A549 (cell line): ENCODE results near the gene PLPP6. TPM values are rescaled to one million over a fixed set of nuclear protein-coding genes. Genes with fewer than 3 reads are reported as not detected.

Source experiments
- ATAC-seq, 2 experiments: fragments of 200-7000 bp in 1 of 2; fragments of >200 bp in 1 of 2; cut with Nextera tagmentation in 1 of 2; cut with Tn5 transposase in 1 of 2; 3 replicates each; pipeline versions ENCODE4 v1.8.0 to v1.9.1; 2018 to 2020; ENCODE audit warnings: mild to moderate bottlenecking in 1 of 2, moderate library complexity in 1 of 2
- CTCF ChIA-PET: fragments of 300-600 bp; sonication (Branson Sonifier 250); formaldehyde crosslinking; extraction: SDS; loops from one replicate; lab custom pipeline; 2021; ENCODE audit warnings: antibody characterized with exemption, inconsistent platforms; lab: Yijun Ruan, JAX
- POLR2A ChIA-PET: fragments of 350-600 bp; formaldehyde crosslinking; extraction: SDS; loops from one replicate; lab custom pipeline; 2021; ENCODE audit warnings: antibody characterized with exemption, inconsistent platforms; lab: Yijun Ruan, JAX
- DNase-seq, 2 experiments: peaks; one replicate each; pipeline versions ENCODE4 v3.0.0 to v3.0.0-alpha.2; 2011 to 2016; ENCODE audit warnings: low read depth in 1 of 2, low spot score in 1 of 2
- FAIRE-seq: peaks from 2 replicates; lab custom pipeline; 2011; peaks lifted over from hg19 to GRCh38; lab: Jason Lieb, UNC
- H3K27ac ChIP-seq, 2 experiments: fragments of >200 bp; sonication (Bioruptor Twin); formaldehyde crosslinking; 3 replicates each; pipeline ENCODE4 v1.5.1; 2016 to 2017
- H3K4me1 ChIP-seq: fragments of >200 bp; sonication (Bioruptor Twin); formaldehyde crosslinking; 3 replicates; pipeline ENCODE4 v1.6.1; 2016
- H3K4me2 ChIP-seq: fragments of >200 bp; sonication (Bioruptor Twin); formaldehyde crosslinking; 3 replicates; pipeline ENCODE4 v1.6.1; 2016
- H3K4me3 ChIP-seq: fragments of >200 bp; sonication (Bioruptor Twin); formaldehyde crosslinking; 3 replicates; pipeline ENCODE4 v1.5.1; 2016
- H3K9me3 ChIP-seq: fragments of >200 bp; sonication (Bioruptor Twin); formaldehyde crosslinking; 3 replicates; pipeline ENCODE4 v1.6.1; 2016
- ATOH8 ChIP-seq: fragments of 250-450 bp; sonication (Bioruptor Pico); IDR thresholded peaks from 2 replicates; pipeline ENCODE4 v1.5.0; 2020; ENCODE audit warnings: low read depth, mild to moderate bottlenecking, moderate library complexity
- CBX2 ChIP-seq: fragments of 200-600 bp; sonication (generic); IDR thresholded peaks from 2 replicates; pipeline ENCODE4 v1.6.1; 2016; ENCODE audit warnings: low read depth, mild to moderate bottlenecking, borderline replicate concordance
- CEBPB ChIP-seq, 2 experiments: fragments of >200 bp in 1 of 2; sonication (Bioruptor Twin) in 1 of 2; formaldehyde crosslinking in 1 of 2; IDR thresholded peaks; 2 replicates each; pipeline ENCODE4 v1.6.1; 2012 to 2016
- CHD4 ChIP-seq: fragments of 200-600 bp; sonication (generic); IDR thresholded peaks from 2 replicates; pipeline ENCODE4 v1.6.1; 2016; ENCODE audit warnings: antibody characterized with exemption, mild to moderate bottlenecking, borderline replicate concordance
- EP300 ChIP-seq, 2 experiments: fragments of >200 bp; sonication (Bioruptor Twin); formaldehyde crosslinking; IDR thresholded peaks; 2 replicates in 1 of 2; 3 replicates in 1 of 2; pipeline ENCODE4 v1.6.1; 2016 to 2017
- FOSB ChIP-seq: fragments of 250-450 bp; sonication (Bioruptor Pico); IDR thresholded peaks from 2 replicates; pipeline ENCODE4 v1.5.0; 2020; ENCODE audit warnings: mild to moderate bottlenecking, moderate library complexity
- FOSL2 ChIP-seq, 2 experiments: fragments of 450-650 bp in 1 of 2; fragments of >200 bp in 1 of 2; sonication (Bioruptor Twin) in 1 of 2; formaldehyde crosslinking; IDR thresholded peaks; 2 replicates each; pipeline versions ENCODE4 v1.5.0 to v1.6.1; 2016 to 2020; ENCODE audit warnings: mild to moderate bottlenecking in 1 of 2, moderate library complexity in 1 of 2
- FOXS1 ChIP-seq: fragments of 250-450 bp; sonication (Bioruptor Pico); IDR thresholded peaks from 2 replicates; pipeline ENCODE4 v1.5.0; 2020; ENCODE audit warnings: mild to moderate bottlenecking, moderate library complexity
- GATA3 ChIP-seq: IDR thresholded peaks from 2 replicates; pipeline ENCODE4 v1.6.1; 2012; ENCODE audit warnings: borderline replicate concordance
- HOXA7 ChIP-seq: fragments of 250-450 bp; sonication (Bioruptor Pico); IDR thresholded peaks from 2 replicates; pipeline ENCODE4 v1.5.0; 2020; ENCODE audit warnings: mild to moderate bottlenecking, moderate library complexity
- HOXB5 ChIP-seq: fragments of 250-450 bp; sonication (Bioruptor Pico); IDR thresholded peaks from 2 replicates; pipeline ENCODE4 v1.5.0; 2020; ENCODE audit warnings: mild to moderate bottlenecking, moderate library complexity
- JUN ChIP-seq, 2 experiments: fragments of >200 bp; sonication (Bioruptor Twin); formaldehyde crosslinking; IDR thresholded peaks; 2 replicates in 1 of 2; 3 replicates in 1 of 2; pipeline ENCODE4 v1.6.1; 2016 to 2017
- KDM1A ChIP-seq: fragments of 200-600 bp; sonication (generic); IDR thresholded peaks from 2 replicates; pipeline ENCODE4 v1.6.1; 2016; ENCODE audit warnings: low read depth, mild to moderate bottlenecking
- MAFK ChIP-seq: fragments of 450-650 bp; IDR thresholded peaks from 2 replicates; pipeline ENCODE4 v1.6.1; 2014; ENCODE audit not compliant: partially characterized antibody
- MAX ChIP-seq: IDR thresholded peaks from 2 replicates; pipeline ENCODE4 v1.6.1; 2012
- MAZ ChIP-seq: fragments of 150-350 bp; IDR thresholded peaks from 2 replicates; pipeline ENCODE4 v1.6.1; 2014; ENCODE audit warnings: antibody characterized with exemption, low read depth, low read length, borderline replicate concordance
- NR3C1 ChIP-seq: fragments of >200 bp; sonication (Bioruptor Twin); formaldehyde crosslinking; IDR thresholded peaks from 3 replicates; pipeline ENCODE4 v1.6.1; 2017
- PHF8 ChIP-seq: fragments of 200-600 bp; sonication (generic); IDR thresholded peaks from 2 replicates; pipeline ENCODE4 v1.6.1; 2016; ENCODE audit warnings: low read depth, mild to moderate bottlenecking, antibody characterized with exemption, moderate library complexity, borderline replicate concordance
- POLR2A ChIP-seq: IDR thresholded peaks from 2 replicates; pipeline ENCODE4 v1.6.1; 2012; ENCODE audit warnings: mild to moderate bottlenecking, low read length
- POLR2AphosphoS2 ChIP-seq: conservative IDR thresholded peaks from 2 replicates; pipeline ENCODE4 v1.6.1; 2012; ENCODE audit warnings: low read length, improper control_type of control experiment, inconsistent platforms
- RAD21 ChIP-seq, 2 experiments: fragments of >200 bp in 1 of 2; sonication (Bioruptor Twin) in 1 of 2; formaldehyde crosslinking in 1 of 2; IDR thresholded peaks in 1 of 2; conservative IDR thresholded peaks in 1 of 2; 2 replicates in 1 of 2; 3 replicates in 1 of 2; pipeline ENCODE4 v1.6.1; 2012 to 2018; ENCODE audit warnings: inconsistent platforms in 1 of 2
- RARB ChIP-seq: fragments of 250-450 bp; sonication (Bioruptor Pico); IDR thresholded peaks from 2 replicates; pipeline ENCODE4 v1.8.0; 2021; ENCODE audit warnings: mild to moderate bottlenecking, moderate library complexity
- RNF2 ChIP-seq: fragments of 200-600 bp; sonication (generic); IDR thresholded peaks from 2 replicates; pipeline ENCODE4 v1.6.1; 2016; ENCODE audit warnings: low read depth, mild to moderate bottlenecking, antibody characterized with exemption, moderate library complexity, borderline replicate concordance
- SMC3 ChIP-seq: fragments of >200 bp; sonication (Bioruptor Twin); formaldehyde crosslinking; IDR thresholded peaks from 3 replicates; pipeline ENCODE4 v1.6.1; 2018; ENCODE audit warnings: inconsistent platforms
- SREBF2 ChIP-seq: fragments of 450-650 bp; IDR thresholded peaks from 2 replicates; pipeline ENCODE4 v1.6.1; 2014; ENCODE audit warnings: mild to moderate bottlenecking, moderate library complexity
- ZC3H11A ChIP-seq: fragments of 450-650 bp; IDR thresholded peaks from 2 replicates; pipeline ENCODE4 v1.6.1; 2014; ENCODE audit warnings: antibody characterized with exemption, mild to moderate bottlenecking
- WGBS: methylation state at CpG from one replicate; pipeline ENCODE4 v1.1.6; 2017; ENCODE audit errors: missing lambda C conversion rate; 5-methylcytosine and 5-hydroxymethylcytosine counted together
- polyA plus RNA-seq, 4 experiments: library from polyadenylated mRNA; depleted of rRNA in 3 of 4; stranded (reverse); fragments of >200 nt; fragmentation: RNase III in 1 of 4; extraction: RNeasy Plus Mini Kit Qiagen cat#74134 plus additional on column Dnase treatment in 1 of 4; gene quantifications; 2 replicates in 3 of 4; 3 replicates in 1 of 4; pipeline ENCODE4 v1.2.3, GENCODE V29; 2011 to 2017
- TF ChIP-seq, protein P1 (sequence below): fragments of 200-600 bp; sonication (generic); IDR thresholded peaks from 2 replicates; pipeline ENCODE4 v1.6.1; 2016; ENCODE audit warnings: antibody characterized with exemption, mild to moderate bottlenecking, moderate library complexity
- TF ChIP-seq, protein P2 (sequence below): IDR thresholded peaks from 2 replicates; pipeline ENCODE4 v1.6.1; 2012; ENCODE audit warnings: low read depth, borderline replicate concordance
- TF ChIP-seq, protein P3 (sequence below): fragments of >200 bp; sonication (Bioruptor Twin); formaldehyde crosslinking; IDR thresholded peaks from 3 replicates; pipeline ENCODE4 v1.5.1; 2016
- TF ChIP-seq, protein P4 (sequence below): fragments of >200 bp; sonication (Bioruptor Twin); formaldehyde crosslinking; IDR thresholded peaks from 3 replicates; pipeline ENCODE4 v1.6.1; 2016
- TF ChIP-seq, protein P5 (sequence below): fragments of 450-650 bp; IDR thresholded peaks from 2 replicates; pipeline ENCODE4 v1.6.1; 2014; ENCODE audit warnings: antibody characterized with exemption

The PLPP6 gene
- polyA plus RNA-seq, 2 of the 4 experiments (the other 2 are of a cell fraction), result 11.2 to 13.5 TPM

DNA sequence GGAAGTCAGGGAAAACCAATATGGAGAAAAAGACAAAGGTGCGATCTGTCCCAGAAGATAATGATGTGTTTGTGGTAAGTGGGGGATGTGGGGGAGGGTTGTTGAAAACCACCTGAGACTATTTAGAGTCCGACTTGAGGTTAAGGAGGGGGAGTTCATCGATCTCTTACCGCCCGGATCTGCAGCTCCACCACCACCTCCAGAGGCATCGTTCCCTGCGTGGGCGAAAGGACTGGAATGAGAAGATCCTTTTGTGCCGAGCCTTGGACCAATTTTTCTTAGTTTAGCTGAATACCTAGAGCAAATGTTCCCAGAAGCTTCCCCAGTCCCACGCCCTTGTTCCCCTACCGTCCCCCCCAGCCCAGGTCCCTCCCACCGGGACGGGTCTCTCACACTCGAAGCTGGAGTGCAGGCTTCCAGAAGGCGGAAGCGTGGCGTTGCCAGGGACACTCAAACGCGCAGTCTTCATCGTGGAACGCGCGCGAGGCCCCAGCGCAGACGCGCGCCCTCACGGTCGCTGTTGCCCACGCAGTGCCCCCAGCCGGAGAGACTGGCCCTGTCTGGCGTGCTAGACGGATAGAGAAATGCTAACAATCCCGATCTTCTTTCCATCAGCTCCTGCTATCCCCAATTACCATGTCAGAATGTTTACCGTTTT is 4.1 kb downstream of the PLPP6 start, which contains the start of gene SPATA6L:
Gene SPATA6L (minus strand): TSS at position 439 of the 658 bp plus-strand sequence. CDS start 230 bp downstream, at position 209.
- DNase-seq, result peak; percentile 63
- H3K4me2 ChIP-seq, result peak within 1 kb of the TSS; percentile 98
- 1% methylated on average over 21 of the region's 36 CpGs for WGBS
- H3K4me3 ChIP-seq, result peak within 1 kb of the TSS; percentile 46
- FAIRE-seq, result no peak
- H3K4me1 ChIP-seq, result peaks cover 36% of the 10 kb centered on the region
- H3K27ac ChIP-seq, result peak within 1 kb of the TSS; percentile 75 to 87
- H3K9me3 ChIP-seq, result no peaks in the 10 kb centered on the region
- ChIA-PET POLR2A (interaction anchor here (0.6 to 3.8 kb wide), 7 partner anchors 10 to 319 kb away, joined by 3 to 37 read pairs (median 4); partner anchors contain the start of genes AK3, CDC37L1 and JAK2), CTCF (interaction anchor here (0.9 to 5.5 kb wide), 7 partner anchors 10 to 300 kb away, joined by 3 to 37 read pairs (median 4); partner anchors contain the start of gene AK3)
- peak; percentile 59 to 62 for ATAC-seq
- TF ChIP-seq FOXS1 (CRISPR knock-in tag) (no peak), NR3C1 (no peak), POLR2A (peak; percentile 72), MAZ (no peak), GATA3 (no peak), RNF2 (no peak), FOSB (CRISPR knock-in tag) (no peak), RAD21 (conservative IDR thresholded peaks at IDR 0.05 in 1 of 2, IDR thresholded peaks at IDR 0.05 in 1 of 2) (0 out of 5 replicates have a peak, but pooled peaks of 1 of the 2 experiments have one; percentile 16), CEBPB (IDR thresholded peaks at IDR 0.05) (no peak), KDM1A (no peak), POLR2AphosphoS2 (no peak), ZC3H11A (no peak), ATOH8 (no peak), PHF8 (0 out of 2 replicates have a peak, but pooled peaks have one; percentile 21), CHD4 (no peak), EP300 (IDR thresholded peaks at IDR 0.05) (no peak), CBX2 (no peak), RARB (no peak), SMC3 (peak; percentile 14; the same call in 1 of the 3 replicates), MAX (peak; percentile 91), HOXB5 (CRISPR knock-in tag) (no peak), JUN (IDR thresholded peaks at IDR 0.05) (peak in 1 of 2 experiments; percentile 43; a peak in 1 of 5 replicates), HOXA7 (no peak), MAFK (no peak), FOSL2 (IDR thresholded peaks at IDR 0.05) (no peak), FOSL2 (CRISPR knock-in tag; IDR thresholded peaks at IDR 0.05) (no peak), SREBF2 (no peak)
- TF ChIP-seq, protein P1, sequence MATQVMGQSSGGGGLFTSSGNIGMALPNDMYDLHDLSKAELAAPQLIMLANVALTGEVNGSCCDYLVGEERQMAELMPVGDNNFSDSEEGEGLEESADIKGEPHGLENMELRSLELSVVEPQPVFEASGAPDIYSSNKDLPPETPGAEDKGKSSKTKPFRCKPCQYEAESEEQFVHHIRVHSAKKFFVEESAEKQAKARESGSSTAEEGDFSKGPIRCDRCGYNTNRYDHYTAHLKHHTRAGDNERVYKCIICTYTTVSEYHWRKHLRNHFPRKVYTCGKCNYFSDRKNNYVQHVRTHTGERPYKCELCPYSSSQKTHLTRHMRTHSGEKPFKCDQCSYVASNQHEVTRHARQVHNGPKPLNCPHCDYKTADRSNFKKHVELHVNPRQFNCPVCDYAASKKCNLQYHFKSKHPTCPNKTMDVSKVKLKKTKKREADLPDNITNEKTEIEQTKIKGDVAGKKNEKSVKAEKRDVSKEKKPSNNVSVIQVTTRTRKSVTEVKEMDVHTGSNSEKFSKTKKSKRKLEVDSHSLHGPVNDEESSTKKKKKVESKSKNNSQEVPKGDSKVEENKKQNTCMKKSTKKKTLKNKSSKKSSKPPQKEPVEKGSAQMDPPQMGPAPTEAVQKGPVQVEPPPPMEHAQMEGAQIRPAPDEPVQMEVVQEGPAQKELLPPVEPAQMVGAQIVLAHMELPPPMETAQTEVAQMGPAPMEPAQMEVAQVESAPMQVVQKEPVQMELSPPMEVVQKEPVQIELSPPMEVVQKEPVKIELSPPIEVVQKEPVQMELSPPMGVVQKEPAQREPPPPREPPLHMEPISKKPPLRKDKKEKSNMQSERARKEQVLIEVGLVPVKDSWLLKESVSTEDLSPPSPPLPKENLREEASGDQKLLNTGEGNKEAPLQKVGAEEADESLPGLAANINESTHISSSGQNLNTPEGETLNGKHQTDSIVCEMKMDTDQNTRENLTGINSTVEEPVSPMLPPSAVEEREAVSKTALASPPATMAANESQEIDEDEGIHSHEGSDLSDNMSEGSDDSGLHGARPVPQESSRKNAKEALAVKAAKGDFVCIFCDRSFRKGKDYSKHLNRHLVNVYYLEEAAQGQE, result no peak
- TF ChIP-seq, protein P2, sequence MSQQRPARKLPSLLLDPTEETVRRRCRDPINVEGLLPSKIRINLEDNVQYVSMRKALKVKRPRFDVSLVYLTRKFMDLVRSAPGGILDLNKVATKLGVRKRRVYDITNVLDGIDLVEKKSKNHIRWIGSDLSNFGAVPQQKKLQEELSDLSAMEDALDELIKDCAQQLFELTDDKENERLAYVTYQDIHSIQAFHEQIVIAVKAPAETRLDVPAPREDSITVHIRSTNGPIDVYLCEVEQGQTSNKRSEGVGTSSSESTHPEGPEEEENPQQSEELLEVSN, result peak; percentile 83
- TF ChIP-seq, protein P3, sequence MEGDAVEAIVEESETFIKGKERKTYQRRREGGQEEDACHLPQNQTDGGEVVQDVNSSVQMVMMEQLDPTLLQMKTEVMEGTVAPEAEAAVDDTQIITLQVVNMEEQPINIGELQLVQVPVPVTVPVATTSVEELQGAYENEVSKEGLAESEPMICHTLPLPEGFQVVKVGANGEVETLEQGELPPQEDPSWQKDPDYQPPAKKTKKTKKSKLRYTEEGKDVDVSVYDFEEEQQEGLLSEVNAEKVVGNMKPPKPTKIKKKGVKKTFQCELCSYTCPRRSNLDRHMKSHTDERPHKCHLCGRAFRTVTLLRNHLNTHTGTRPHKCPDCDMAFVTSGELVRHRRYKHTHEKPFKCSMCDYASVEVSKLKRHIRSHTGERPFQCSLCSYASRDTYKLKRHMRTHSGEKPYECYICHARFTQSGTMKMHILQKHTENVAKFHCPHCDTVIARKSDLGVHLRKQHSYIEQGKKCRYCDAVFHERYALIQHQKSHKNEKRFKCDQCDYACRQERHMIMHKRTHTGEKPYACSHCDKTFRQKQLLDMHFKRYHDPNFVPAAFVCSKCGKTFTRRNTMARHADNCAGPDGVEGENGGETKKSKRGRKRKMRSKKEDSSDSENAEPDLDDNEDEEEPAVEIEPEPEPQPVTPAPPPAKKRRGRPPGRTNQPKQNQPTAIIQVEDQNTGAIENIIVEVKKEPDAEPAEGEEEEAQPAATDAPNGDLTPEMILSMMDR, result peak; percentile 15; the same call in 1 of the 3 replicates
- TF ChIP-seq, protein P4, sequence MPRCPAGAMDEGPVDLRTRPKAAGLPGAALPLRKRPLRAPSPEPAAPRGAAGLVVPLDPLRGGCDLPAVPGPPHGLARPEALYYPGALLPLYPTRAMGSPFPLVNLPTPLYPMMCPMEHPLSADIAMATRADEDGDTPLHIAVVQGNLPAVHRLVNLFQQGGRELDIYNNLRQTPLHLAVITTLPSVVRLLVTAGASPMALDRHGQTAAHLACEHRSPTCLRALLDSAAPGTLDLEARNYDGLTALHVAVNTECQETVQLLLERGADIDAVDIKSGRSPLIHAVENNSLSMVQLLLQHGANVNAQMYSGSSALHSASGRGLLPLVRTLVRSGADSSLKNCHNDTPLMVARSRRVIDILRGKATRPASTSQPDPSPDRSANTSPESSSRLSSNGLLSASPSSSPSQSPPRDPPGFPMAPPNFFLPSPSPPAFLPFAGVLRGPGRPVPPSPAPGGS, result 0 out of 3 replicates have a peak, but pooled peaks have one; percentile 34
- TF ChIP-seq, protein P5, sequence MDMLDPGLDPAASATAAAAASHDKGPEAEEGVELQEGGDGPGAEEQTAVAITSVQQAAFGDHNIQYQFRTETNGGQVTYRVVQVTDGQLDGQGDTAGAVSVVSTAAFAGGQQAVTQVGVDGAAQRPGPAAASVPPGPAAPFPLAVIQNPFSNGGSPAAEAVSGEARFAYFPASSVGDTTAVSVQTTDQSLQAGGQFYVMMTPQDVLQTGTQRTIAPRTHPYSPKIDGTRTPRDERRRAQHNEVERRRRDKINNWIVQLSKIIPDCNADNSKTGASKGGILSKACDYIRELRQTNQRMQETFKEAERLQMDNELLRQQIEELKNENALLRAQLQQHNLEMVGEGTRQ, result no peak
